ENCODE data around the gene AMMECR1. TPM values are rescaled to one million over a fixed set of nuclear protein-coding genes. Genes with fewer than 3 reads are reported as not detected.

AMMECR1 gene
- total and polyA plus RNA-seq, 2 of the 8 experiments (the other 6 are each of a cell fraction or from before 2014, with no cell fraction given), result 10.2 to 21.2 TPM

DNA sequence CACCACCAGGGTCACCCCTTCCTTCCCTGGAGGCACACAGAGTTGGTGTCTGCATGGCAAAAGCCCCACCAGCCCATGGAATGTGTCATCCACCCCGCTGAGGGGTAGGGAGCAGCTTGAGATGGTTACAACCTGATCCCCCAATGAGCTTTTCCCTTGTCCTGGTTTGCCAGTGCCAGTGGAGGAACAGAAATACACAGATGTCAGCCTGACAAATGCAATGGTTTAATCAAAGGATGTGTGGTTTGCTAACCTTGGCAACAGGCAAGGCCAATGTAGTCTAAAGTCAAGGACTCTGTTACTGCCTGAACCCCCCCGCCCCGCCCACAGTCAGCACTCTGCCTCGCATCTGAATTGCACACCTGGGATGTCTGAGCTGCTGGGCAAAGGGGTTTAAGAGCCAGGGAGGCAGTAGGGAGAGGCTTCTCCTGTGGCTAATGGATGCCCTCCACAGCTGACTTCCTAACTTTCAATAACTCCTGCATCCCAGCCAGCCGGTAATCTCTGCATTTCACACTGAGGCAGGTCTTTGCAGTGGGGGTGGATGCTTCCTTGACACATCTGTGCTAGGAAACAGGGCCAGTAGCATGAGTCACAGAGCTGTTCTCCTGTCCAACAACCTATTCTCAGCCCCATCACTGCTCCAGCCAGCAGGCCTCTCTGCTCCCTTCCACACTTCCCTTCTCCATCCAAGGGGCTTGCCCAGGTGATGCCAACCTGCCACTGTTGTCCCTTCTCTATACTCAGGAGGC is 137.5 kb downstream of the AMMECR1 start (continued):
- TF ChIP-seq SAP30 (IDR thresholded peaks at IDR 0.05; ENCODE audit: insufficient read depth, insufficient replicate concordance, low read length), result no peak
